Caki2 (cell line): ENCODE data around the gene RBBP8. TPM values are rescaled to one million over a fixed set of nuclear protein-coding genes. Genes with fewer than 3 reads are reported as not detected.

Source experiments
- DNase-seq: peaks from one replicate; pipeline ENCODE4 v3.0.0-alpha.2; 2015; ENCODE audit warnings: low read depth
- in situ Hi-C: cut with HindIII; loops from 2 replicates; pipeline ENCODE4 v1.10.0; 2016; ENCODE audit warnings: low sequenced_read_pairs, low pct_unique_long_range_greater_than_20kb, mixed read lengths
- total RNA-seq: library from RNA; depleted of rRNA; stranded (reverse); fragments of >200 nt; shearing (Covaris generic); gene quantifications from 2 replicates; pipeline ENCODE4 v1.2.3, GENCODE V29; 2014; ENCODE audit warnings: low replicate concordance; rRNA removed

RBBP8 gene
- total RNA-seq, 1 experiment from 2014 or later = 17.0 TPM

DNA sequence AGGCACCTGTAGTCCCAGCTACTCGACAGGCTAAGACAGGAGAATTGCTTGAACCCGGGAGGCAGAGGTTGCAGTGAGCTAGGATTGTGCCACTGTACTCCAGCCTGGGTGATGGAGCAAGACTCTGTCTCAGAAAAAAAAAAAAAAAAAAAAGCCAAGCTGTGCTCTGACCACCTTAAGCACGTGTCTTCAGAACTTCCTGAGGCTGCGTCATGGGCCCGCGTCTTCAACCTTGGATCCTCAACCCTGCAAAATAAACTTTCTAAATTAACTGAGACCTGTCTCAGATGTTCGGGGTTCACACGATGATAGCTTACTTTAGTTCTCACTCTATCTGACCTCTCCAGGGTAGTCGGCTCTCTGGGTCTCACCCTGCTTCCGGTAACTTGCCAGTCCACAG is 136.4 kb downstream of the RBBP8 start:
- in situ Hi-C loops = no loop called here
- no peak for DNase-seq

DNA sequence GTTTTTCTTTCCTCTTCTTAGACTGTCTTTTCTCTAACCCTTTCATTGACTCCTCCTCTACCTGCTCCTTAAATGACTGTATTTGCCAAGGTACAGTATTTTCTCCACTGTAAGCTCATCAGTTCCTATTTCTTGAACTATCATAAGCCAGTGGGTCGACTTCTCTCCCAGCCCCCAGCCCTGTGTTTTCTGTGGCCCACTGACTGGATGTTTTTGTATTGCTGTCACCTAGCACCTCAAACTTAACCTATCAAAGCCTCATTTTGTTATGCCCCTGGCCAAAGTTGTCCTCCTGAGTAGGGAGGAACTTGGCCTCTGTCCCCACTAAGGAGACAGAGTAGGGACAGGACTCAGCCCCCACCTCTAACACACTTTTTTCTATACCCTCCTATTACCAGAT is 136.8 kb downstream of the RBBP8 start:
- no peak for DNase-seq
- in situ Hi-C loops = no loop called here

DNA sequence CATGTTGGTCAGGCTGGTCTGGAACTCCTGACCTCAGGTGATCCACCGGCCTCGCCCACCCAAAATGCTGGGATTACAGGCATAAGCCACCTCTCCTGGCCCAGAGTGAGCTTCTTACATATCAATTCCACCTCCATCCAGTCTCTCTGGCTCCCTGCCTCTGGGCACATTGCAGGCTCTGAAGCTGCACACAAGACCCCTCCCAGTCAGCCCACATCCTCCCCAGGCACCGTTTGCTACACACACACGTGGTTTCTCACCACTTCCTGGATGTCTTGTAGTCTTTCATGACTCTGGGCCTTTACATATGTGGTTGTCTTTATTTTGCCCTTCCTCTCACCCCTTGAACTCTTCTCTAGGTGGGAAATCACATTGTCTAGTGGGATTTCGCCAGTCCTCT is 138.2 kb downstream of the RBBP8 start:
- in situ Hi-C loops = no loop called here
- no peak for DNase-seq

DNA sequence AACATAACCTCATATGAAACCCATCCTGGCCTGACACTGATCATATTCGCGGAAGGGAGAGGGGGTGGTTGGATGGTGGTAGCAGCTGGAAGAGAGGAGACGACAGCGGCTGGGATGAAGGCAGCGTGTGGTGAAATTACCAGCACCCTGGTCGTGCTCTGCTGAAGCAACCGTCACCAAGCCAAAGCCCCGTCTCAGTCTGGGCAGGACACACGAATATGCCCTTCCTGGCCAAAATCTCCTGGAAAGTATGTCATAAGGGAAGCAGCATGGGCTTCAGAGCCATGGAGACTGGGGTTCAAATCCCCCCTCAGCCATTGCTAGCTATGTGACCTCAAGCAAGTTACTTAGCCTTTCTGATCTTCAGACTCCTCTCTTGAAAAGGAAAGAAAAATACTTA is 139.0 kb downstream of the RBBP8 start:
- in situ Hi-C loops = no loop called here

DNA sequence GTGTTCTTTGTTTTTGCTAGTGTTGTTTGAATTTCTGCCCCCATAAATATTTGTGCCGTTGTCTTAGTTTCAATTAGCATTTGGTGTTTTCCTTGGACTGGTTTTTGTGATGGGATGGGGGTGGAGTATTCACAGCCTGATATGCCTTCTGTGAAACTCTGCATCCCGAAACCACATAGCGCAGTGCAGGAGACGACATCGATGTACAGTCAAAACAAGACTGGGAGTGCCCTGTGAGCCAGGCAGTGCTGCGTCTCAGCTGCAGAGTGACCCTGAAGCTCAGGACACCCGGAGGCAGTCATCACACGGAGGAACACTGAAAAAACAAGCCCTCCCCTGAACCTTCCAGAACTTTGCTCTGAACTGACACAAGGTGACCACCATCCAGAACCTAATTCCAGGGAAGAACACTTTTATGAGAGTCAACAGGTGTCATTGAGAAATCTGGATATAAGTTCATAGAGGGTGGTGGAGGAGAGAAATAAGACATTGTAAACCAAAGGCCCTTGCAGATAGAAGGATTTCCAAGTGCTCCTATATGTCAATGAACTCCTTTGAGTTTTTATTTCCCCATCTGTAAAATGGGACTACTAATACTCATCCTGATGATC is 141.0 kb downstream of the RBBP8 start:
- no peak for DNase-seq
- in situ Hi-C loops = no loop called here

More for the DNA sequence above, 139.0 kb downstream of the RBBP8 start:
- DNase-seq = no peak

Other genes starting within 250 kb of the RBBP8 start
- gene CABLES1, start 202.2 kb downstream of the RBBP8 start, total RNA-seq = 1.3 and 1.7 TPM in 2 replicates